ENCODE results near the gene JAM2.
"Not testable (repeated sequence)": the region's sequence is repeated elsewhere in the genome, so short reads cannot be mapped to it uniquely, and the experiment has no call there.

The JAM2 gene

GRCh38 chr21:25687787-25688186 is 48.7 kb downstream of the JAM2 start:
- H3K4me1 ChIP-seq (ENCODE audit: control insufficient read depth, insufficient read depth, low read length), result peaks cover 3% of the 10 kb centered on the region
- H3K36me3 ChIP-seq (ENCODE audit: control insufficient read depth in 2 of 2, insufficient read depth in 2 of 2, low read length in 2 of 2), result peaks cover 2 to 9% of the 10 kb centered on the region in 2 donors
- no peaks in the 10 kb centered on the region for H3K27me3 ChIP-seq (ENCODE audit: control insufficient read depth in 1 of 2, insufficient read depth in 2 of 2, low read length in 2 of 2)
- H3K9ac ChIP-seq (ENCODE audit: low read length in 2 of 2), result no peak overlapping the region
- no peak overlapping the region for H3K27ac ChIP-seq (ENCODE audit: low read length)
- H3K9me3 ChIP-seq (ENCODE audit: control insufficient read depth in 2 of 2, low read length in 2 of 2), result no peaks in the 10 kb centered on the region
- H3K4me3 ChIP-seq (ENCODE audit: low read length in 2 of 2), result no peak overlapping the region

DNA sequence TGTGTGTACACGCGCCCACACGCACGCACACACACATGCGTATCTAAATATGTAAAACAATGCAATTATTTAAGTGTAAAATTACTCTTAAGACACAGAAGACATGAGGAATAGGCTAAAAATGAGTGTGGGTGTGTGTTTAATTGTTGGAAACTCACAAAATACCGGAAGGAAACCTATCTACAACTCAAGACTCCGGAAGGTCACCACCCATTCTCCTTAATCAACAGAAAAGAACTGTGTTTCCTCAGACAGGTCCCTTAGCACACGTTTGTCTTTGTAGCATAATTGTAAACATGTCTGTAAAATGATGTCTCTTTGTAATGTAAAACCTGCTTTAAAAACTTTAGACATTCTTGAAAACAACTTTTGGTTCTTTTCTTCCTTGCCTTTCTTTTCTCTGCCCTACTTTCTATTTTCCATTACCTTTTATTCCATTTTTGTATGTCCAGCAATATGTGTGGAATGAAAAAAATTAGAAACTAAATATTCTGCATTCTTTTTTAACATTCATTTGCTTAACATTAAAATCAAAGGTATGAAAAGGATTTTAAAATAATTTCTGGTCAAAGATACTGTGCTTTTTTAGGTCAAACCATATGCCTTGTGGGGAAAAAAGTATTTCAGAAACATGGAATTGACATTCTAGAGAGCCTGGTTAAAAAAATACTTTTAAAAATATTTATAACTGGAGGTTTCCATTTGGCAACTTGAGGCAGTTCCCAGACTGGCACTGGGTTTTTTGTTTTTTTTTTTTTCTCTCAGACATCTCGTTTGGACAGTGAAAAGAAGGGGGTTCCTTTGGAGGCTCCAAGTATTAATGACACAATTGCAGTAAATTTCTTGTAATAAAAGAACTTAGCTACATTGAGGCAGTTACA is 49.5 kb downstream of the JAM2 start:
- no peaks in the 10 kb centered on the region for H3K9me3 ChIP-seq (ENCODE audit: control insufficient read depth in 2 of 2, low read length in 2 of 2)
- no peak overlapping the region for H3K27ac ChIP-seq (ENCODE audit: low read length)
- H3K9ac ChIP-seq (ENCODE audit: low read length in 2 of 2), result no peak overlapping the region
- peaks cover 3% of the 10 kb centered on the region for H3K4me1 ChIP-seq (ENCODE audit: control insufficient read depth, insufficient read depth, low read length)
- H3K36me3 ChIP-seq (ENCODE audit: control insufficient read depth in 2 of 2, insufficient read depth in 2 of 2, low read length in 2 of 2), result peaks cover 2 to 9% of the 10 kb centered on the region in 2 donors
- no peaks in the 10 kb centered on the region for H3K27me3 ChIP-seq (ENCODE audit: control insufficient read depth in 1 of 2, insufficient read depth in 2 of 2, low read length in 2 of 2)
- no peak overlapping the region for H3K4me3 ChIP-seq (ENCODE audit: low read length in 2 of 2)

DNA sequence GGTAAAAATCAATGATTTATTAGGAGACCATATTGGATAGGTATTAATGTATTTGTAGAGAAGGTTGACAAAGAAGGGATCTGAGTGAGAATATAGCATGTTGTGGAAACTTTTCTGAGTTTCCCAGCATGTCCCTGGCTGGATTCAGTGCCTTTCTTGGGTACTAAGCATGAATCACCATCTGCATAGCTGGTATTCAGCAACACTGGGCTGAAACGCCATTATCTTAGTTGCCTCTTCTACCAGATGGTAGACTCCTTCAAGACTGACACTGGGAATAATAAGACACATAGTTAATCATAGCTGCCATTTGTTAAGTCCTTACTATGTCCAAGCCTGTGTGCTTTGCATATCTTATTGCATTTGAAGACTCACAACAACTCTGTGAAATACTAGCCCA is 50.2 kb downstream of the JAM2 start:
- no peak overlapping the region for H3K4me3 ChIP-seq (ENCODE audit: low read length in 2 of 2)
- peaks cover 3% of the 10 kb centered on the region for H3K4me1 ChIP-seq (ENCODE audit: control insufficient read depth, insufficient read depth, low read length)
- H3K27me3 ChIP-seq (ENCODE audit: control insufficient read depth in 1 of 2, insufficient read depth in 2 of 2, low read length in 2 of 2), result no peaks in the 10 kb centered on the region
- H3K27ac ChIP-seq (ENCODE audit: low read length), result no peak overlapping the region
- H3K36me3 ChIP-seq (ENCODE audit: control insufficient read depth in 2 of 2, insufficient read depth in 2 of 2, low read length in 2 of 2), result peaks cover 2 to 11% of the 10 kb centered on the region in 2 donors
- H3K9ac ChIP-seq (ENCODE audit: low read length in 2 of 2), result no peak overlapping the region
- no peaks in the 10 kb centered on the region for H3K9me3 ChIP-seq (ENCODE audit: control insufficient read depth in 2 of 2, low read length in 2 of 2)

- H3K4me1 ChIP-seq (ENCODE audit: control insufficient read depth, insufficient read depth, low read length), result peaks cover 3% of the 10 kb centered on the region
- peaks cover 3 to 8% of the 10 kb centered on the region in 2 donors for H3K36me3 ChIP-seq (ENCODE audit: control insufficient read depth in 2 of 2, insufficient read depth in 2 of 2, low read length in 2 of 2)
- H3K9me3 ChIP-seq (ENCODE audit: control insufficient read depth in 2 of 2, low read length in 2 of 2), result no peaks in the 10 kb centered on the region
- H3K27me3 ChIP-seq (ENCODE audit: control insufficient read depth in 1 of 2, insufficient read depth in 2 of 2, low read length in 2 of 2), result no peaks in the 10 kb centered on the region
- H3K4me3 ChIP-seq (ENCODE audit: low read length in 2 of 2), result no peak overlapping the region
- H3K9ac ChIP-seq (ENCODE audit: low read length in 2 of 2), result no peak overlapping the region
- no peak overlapping the region for H3K27ac ChIP-seq (ENCODE audit: low read length)
Observed at GRCh38 chr21:25691976-25692375, 52.9 kb downstream of the JAM2 start.

GRCh38 chr21:25695461-25695860 is 56.4 kb downstream of the JAM2 start:
- H3K4me1 ChIP-seq (ENCODE audit: control insufficient read depth, insufficient read depth, low read length); H3K27me3 ChIP-seq (ENCODE audit: control insufficient read depth in 1 of 2, insufficient read depth in 2 of 2, low read length in 2 of 2); H3K9me3 ChIP-seq (ENCODE audit: control insufficient read depth in 2 of 2, low read length in 2 of 2); H3K9ac ChIP-seq (ENCODE audit: low read length in 2 of 2); H3K27ac ChIP-seq (ENCODE audit: low read length); H3K4me3 ChIP-seq (ENCODE audit: low read length in 2 of 2): not testable (repeated sequence)
- H3K36me3 ChIP-seq (ENCODE audit: control insufficient read depth in 2 of 2, insufficient read depth in 2 of 2, low read length in 2 of 2), result peaks cover 9 to 16% of the 10 kb centered on the region in 2 donors

- Histone ChIP-seq H3K27ac (ENCODE audit: low read length) (no peak overlapping the region), H3K9me3 (ENCODE audit: control insufficient read depth in 2 of 2, low read length in 2 of 2) (no peaks in the 10 kb centered on the region), H3K4me3 (ENCODE audit: low read length in 2 of 2) (no peak overlapping the region), H3K27me3 (ENCODE audit: control insufficient read depth in 1 of 2, insufficient read depth in 2 of 2, low read length in 2 of 2) (no peaks in the 10 kb centered on the region), H3K9ac (ENCODE audit: low read length in 2 of 2) (no peak overlapping the region), H3K36me3 (ENCODE audit: control insufficient read depth in 2 of 2, insufficient read depth in 2 of 2, low read length in 2 of 2) (peaks cover 10 to 13% of the 10 kb centered on the region in 2 donors), H3K4me1 (ENCODE audit: control insufficient read depth, insufficient read depth, low read length) (no peaks in the 10 kb centered on the region)
Observed at GRCh38 chr21:25700741-25701140, 61.7 kb downstream of the JAM2 start.

- Histone ChIP-seq H3K27me3 (ENCODE audit: control insufficient read depth in 1 of 2, insufficient read depth in 2 of 2, low read length in 2 of 2) (no peaks in the 10 kb centered on the region), H3K9ac (ENCODE audit: low read length in 2 of 2) (no peak overlapping the region), H3K4me3 (ENCODE audit: low read length in 2 of 2) (no peak overlapping the region), H3K9me3 (ENCODE audit: control insufficient read depth in 2 of 2, low read length in 2 of 2) (no peaks in the 10 kb centered on the region), H3K36me3 (ENCODE audit: control insufficient read depth in 2 of 2, insufficient read depth in 2 of 2, low read length in 2 of 2) (peaks cover 10 to 13% of the 10 kb centered on the region in 2 donors), H3K4me1 (ENCODE audit: control insufficient read depth, insufficient read depth, low read length) (no peaks in the 10 kb centered on the region), H3K27ac (ENCODE audit: low read length) (no peak overlapping the region)
Observed at GRCh38 chr21:25701529-25701928, 62.5 kb downstream of the JAM2 start.

- Histone ChIP-seq H3K9ac (ENCODE audit: low read length in 2 of 2) (no peak overlapping the region), H3K9me3 (ENCODE audit: control insufficient read depth in 2 of 2, low read length in 2 of 2) (no peaks in the 10 kb centered on the region), H3K36me3 (ENCODE audit: control insufficient read depth in 2 of 2, insufficient read depth in 2 of 2, low read length in 2 of 2) (peaks cover 8% of the 10 kb centered on the region in 2 donors), H3K4me1 (ENCODE audit: control insufficient read depth, insufficient read depth, low read length) (no peaks in the 10 kb centered on the region), H3K4me3 (ENCODE audit: low read length in 2 of 2) (no peak overlapping the region), H3K27ac (ENCODE audit: low read length) (no peak overlapping the region), H3K27me3 (ENCODE audit: control insufficient read depth in 1 of 2, insufficient read depth in 2 of 2, low read length in 2 of 2) (no peaks in the 10 kb centered on the region)
Observed at GRCh38 chr21:25708467-25709065, 69.5 kb downstream of the JAM2 start.

GRCh38 chr21:25709684-25710265 is 70.7 kb downstream of the JAM2 start:
- no peak overlapping the region for H3K9ac ChIP-seq (ENCODE audit: low read length in 2 of 2)
- H3K36me3 ChIP-seq (ENCODE audit: control insufficient read depth in 2 of 2, insufficient read depth in 2 of 2, low read length in 2 of 2), result peaks cover 6 to 11% of the 10 kb centered on the region in 2 donors
- no peaks in the 10 kb centered on the region for H3K27me3 ChIP-seq (ENCODE audit: control insufficient read depth in 1 of 2, insufficient read depth in 2 of 2, low read length in 2 of 2)
- no peak overlapping the region for H3K27ac ChIP-seq (ENCODE audit: low read length)
- H3K4me1 ChIP-seq (ENCODE audit: control insufficient read depth, insufficient read depth, low read length), result no peaks in the 10 kb centered on the region
- H3K9me3 ChIP-seq (ENCODE audit: control insufficient read depth in 2 of 2, low read length in 2 of 2), result no peaks in the 10 kb centered on the region
- H3K4me3 ChIP-seq (ENCODE audit: low read length in 2 of 2), result no peak overlapping the region

DNA sequence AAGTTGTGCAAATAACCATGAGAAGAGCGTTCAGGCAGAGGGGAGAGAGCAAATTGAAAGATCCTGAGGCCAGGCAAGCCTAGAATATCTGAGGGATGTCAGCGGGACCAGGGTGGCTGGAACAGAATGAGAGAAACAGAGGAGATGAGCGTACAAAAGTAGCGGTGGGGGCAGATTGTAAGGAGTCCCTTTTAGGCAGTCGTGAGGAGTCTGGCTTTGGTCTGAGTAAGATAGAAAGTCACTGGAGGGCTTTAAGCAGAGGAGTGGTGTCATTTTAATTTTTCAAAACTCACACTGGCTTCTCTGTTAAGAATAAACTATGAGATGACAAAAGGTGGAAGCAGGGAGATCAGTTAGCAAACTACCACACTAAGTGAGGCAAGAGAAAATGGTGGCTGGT is 71.5 kb downstream of the JAM2 start:
- H3K27ac ChIP-seq (ENCODE audit: low read length), result no peak overlapping the region
- H3K9me3 ChIP-seq (ENCODE audit: control insufficient read depth in 2 of 2, low read length in 2 of 2), result no peaks in the 10 kb centered on the region
- H3K4me1 ChIP-seq (ENCODE audit: control insufficient read depth, insufficient read depth, low read length), result no peaks in the 10 kb centered on the region
- H3K4me3 ChIP-seq (ENCODE audit: low read length in 2 of 2), result no peak overlapping the region
- H3K27me3 ChIP-seq (ENCODE audit: control insufficient read depth in 1 of 2, insufficient read depth in 2 of 2, low read length in 2 of 2), result no peaks in the 10 kb centered on the region
- no peak overlapping the region for H3K9ac ChIP-seq (ENCODE audit: low read length in 2 of 2)
- H3K36me3 ChIP-seq (ENCODE audit: control insufficient read depth in 2 of 2, insufficient read depth in 2 of 2, low read length in 2 of 2), result peaks cover 12 to 19% of the 10 kb centered on the region in 2 donors

GRCh38 chr21:25714066-25714465 is 75.0 kb downstream of the JAM2 start:
- not testable (repeated sequence) for H3K9me3 ChIP-seq (ENCODE audit: control insufficient read depth in 2 of 2, low read length in 2 of 2); H3K27me3 ChIP-seq (ENCODE audit: control insufficient read depth in 1 of 2, insufficient read depth in 2 of 2, low read length in 2 of 2); H3K9ac ChIP-seq (ENCODE audit: low read length in 2 of 2); H3K4me1 ChIP-seq (ENCODE audit: control insufficient read depth, insufficient read depth, low read length); H3K4me3 ChIP-seq (ENCODE audit: low read length in 2 of 2); H3K27ac ChIP-seq (ENCODE audit: low read length)
- H3K36me3 ChIP-seq (ENCODE audit: control insufficient read depth in 2 of 2, insufficient read depth in 2 of 2, low read length in 2 of 2), result peaks cover 23 to 24% of the 10 kb centered on the region in 2 donors
